OCI-LY1 (cell line): ENCODE measurements around the gene NOD2.

Experiments used
- H2AFZ ChIP-seq: fragments of 200-600 bp; sonication (generic), shearing (Covaris generic); 2 replicates; pipeline ENCODE4 v1.6.0; 2014; ENCODE audit warnings: antibody characterized with exemption, mild to moderate bottlenecking, low read length
- H3F3A ChIP-seq: fragments of 200-600 bp; sonication (generic), shearing (Covaris generic); 2 replicates; pipeline ENCODE4 v1.6.0; 2014; ENCODE audit warnings: mild to moderate bottlenecking, antibody characterized with exemption, low read length, moderate library complexity; ENCODE audit not compliant: insufficient read depth
- H3K27ac ChIP-seq: fragments of 200-600 bp; sonication (generic); 2 replicates; pipeline ENCODE4 v1.5.1; 2014; ENCODE audit warnings: low read length, mixed run types, mild to moderate bottlenecking, low read depth; ENCODE audit not compliant: poor library complexity, severe bottlenecking
- H3K27me3 ChIP-seq: fragments of 200-600 bp; sonication (generic); 2 replicates; pipeline ENCODE4 v1.6.0; 2014; ENCODE audit warnings: antibody characterized with exemption, mild to moderate bottlenecking, low read length, moderate library complexity; ENCODE audit not compliant: insufficient read depth
- H3K36me3 ChIP-seq: fragments of 200-600 bp; sonication (generic); 2 replicates; pipeline ENCODE4 v1.6.1; 2014; ENCODE audit warnings: mild to moderate bottlenecking, antibody characterized with exemption, low read length, moderate library complexity, mixed read lengths; ENCODE audit not compliant: insufficient read depth
- H3K4me1 ChIP-seq: fragments of 200-600 bp; sonication (generic); 2 replicates; pipeline ENCODE4 v1.5.1; 2014; ENCODE audit warnings: mild to moderate bottlenecking, low read length, moderate library complexity; ENCODE audit not compliant: insufficient read depth, severe bottlenecking
- H3K4me2 ChIP-seq: fragments of 200-600 bp; sonication (generic), shearing (Covaris generic); 2 replicates; pipeline ENCODE4 v1.6.1; 2014; ENCODE audit warnings: low read length
- H3K4me3 ChIP-seq: fragments of 200-600 bp; sonication (generic); 2 replicates; pipeline ENCODE4 v1.5.1; 2014; ENCODE audit warnings: low read length, low read depth, mild to moderate bottlenecking, mixed read lengths; ENCODE audit not compliant: poor library complexity, severe bottlenecking
- H3K79me2 ChIP-seq: fragments of 200-600 bp; shearing (Covaris generic); 2 replicates; pipeline ENCODE4 v1.6.1; 2016; ENCODE audit warnings: mixed run types, low read length, mixed read lengths; ENCODE audit not compliant: insufficient read depth
- H3K9ac ChIP-seq: fragments of 200-600 bp; sonication (generic), shearing (Covaris generic); 2 replicates; pipeline ENCODE4 v1.6.1; 2014; ENCODE audit warnings: mild to moderate bottlenecking, low read length, mixed read lengths
- H3K9me2 ChIP-seq: fragments of 200-600 bp; sonication (generic), shearing (Covaris generic); 2 replicates; pipeline ENCODE4 v1.6.1; 2014; ENCODE audit warnings: low read depth, mild to moderate bottlenecking, low read length, mixed read lengths
- H3K9me3 ChIP-seq: fragments of 200-600 bp; shearing (Covaris generic); 2 replicates; pipeline ENCODE4 v1.6.1; 2014; ENCODE audit warnings: low read length, mixed read lengths
- H4K20me1 ChIP-seq: fragments of 200-600 bp; sonication (generic), shearing (Covaris generic); 2 replicates; pipeline ENCODE4 v1.6.0; 2016; ENCODE audit warnings: mild to moderate bottlenecking, low read length; ENCODE audit not compliant: insufficient read depth
- EZH2 ChIP-seq: fragments of 200-600 bp; sonication (generic), shearing (Covaris generic); IDR thresholded peaks from 2 replicates; pipeline ENCODE4 v1.8.0; 2017; ENCODE audit warnings: borderline replicate concordance, mixed run types, mild to moderate bottlenecking, antibody characterized with exemption, low read length, moderate library complexity, mixed read lengths
- TF ChIP-seq, protein P1 (sequence below): fragments of 200-600 bp; sonication (generic), shearing (Covaris generic); IDR thresholded peaks from 2 replicates; pipeline ENCODE4 v1.5.1; 2017; ENCODE audit warnings: mild to moderate bottlenecking, antibody characterized with exemption, low read length, moderate library complexity, mixed read lengths

Gene NOD2

DNA sequence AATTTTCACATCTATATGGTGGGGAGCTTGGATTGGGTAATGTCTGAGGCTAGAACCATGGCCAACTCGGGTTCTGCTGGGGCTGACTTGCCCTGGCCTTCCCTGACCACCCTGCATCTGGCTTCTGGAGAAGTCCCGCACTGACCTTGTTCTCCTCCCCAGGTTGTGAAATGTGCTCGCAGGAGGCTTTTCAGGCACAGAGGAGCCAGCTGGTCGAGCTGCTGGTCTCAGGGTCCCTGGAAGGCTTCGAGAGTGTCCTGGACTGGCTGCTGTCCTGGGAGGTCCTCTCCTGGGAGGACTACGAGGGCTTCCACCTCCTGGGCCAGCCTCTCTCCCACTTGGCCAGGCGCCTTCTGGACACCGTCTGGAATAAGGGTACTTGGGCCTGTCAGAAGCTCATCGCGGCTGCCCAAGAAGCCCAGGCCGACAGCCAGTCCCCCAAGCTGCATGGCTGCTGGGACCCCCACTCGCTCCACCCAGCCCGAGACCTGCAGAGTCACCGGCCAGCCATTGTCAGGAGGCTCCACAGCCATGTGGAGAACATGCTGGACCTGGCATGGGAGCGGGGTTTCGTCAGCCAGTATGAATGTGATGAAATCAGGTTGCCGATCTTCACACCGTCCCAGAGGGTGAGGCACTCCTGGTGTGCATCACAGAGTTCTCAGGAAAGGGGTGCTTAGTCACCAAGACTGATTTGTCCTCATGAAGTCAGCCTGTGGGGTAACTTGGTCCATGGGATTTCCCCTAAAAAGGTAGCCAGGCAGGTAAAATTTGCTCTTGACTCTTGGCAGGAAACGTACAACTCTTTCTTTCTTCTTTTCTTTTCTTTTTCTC, 6.1 kb downstream of the NOD2 start:
- Histone ChIP-seq H3K27ac (no peak overlapping the region), H3K9ac (no peak overlapping the region), H3K9me3 (no peaks in the 10 kb centered on the region; the same call in 1 of the 2 replicates), H3K9me2 (no peaks in the 10 kb centered on the region), H3K27me3 (0 out of 2 replicates have a peak, but pooled peaks cover 3% of the 10 kb centered on the region), H3K79me2 (no peaks in the 10 kb centered on the region), H3K36me3 (no peaks in the 10 kb centered on the region), H3K4me2 (no peak overlapping the region), H3K4me3 (no peak overlapping the region), H3F3A (no peaks in the 10 kb centered on the region), H2AFZ (no peak overlapping the region), H3K4me1 (peaks cover 3% of the 10 kb centered on the region), H4K20me1 (no peaks in the 10 kb centered on the region)
- no peak for TF ChIP-seq EZH2
- TF ChIP-seq, protein P1, sequence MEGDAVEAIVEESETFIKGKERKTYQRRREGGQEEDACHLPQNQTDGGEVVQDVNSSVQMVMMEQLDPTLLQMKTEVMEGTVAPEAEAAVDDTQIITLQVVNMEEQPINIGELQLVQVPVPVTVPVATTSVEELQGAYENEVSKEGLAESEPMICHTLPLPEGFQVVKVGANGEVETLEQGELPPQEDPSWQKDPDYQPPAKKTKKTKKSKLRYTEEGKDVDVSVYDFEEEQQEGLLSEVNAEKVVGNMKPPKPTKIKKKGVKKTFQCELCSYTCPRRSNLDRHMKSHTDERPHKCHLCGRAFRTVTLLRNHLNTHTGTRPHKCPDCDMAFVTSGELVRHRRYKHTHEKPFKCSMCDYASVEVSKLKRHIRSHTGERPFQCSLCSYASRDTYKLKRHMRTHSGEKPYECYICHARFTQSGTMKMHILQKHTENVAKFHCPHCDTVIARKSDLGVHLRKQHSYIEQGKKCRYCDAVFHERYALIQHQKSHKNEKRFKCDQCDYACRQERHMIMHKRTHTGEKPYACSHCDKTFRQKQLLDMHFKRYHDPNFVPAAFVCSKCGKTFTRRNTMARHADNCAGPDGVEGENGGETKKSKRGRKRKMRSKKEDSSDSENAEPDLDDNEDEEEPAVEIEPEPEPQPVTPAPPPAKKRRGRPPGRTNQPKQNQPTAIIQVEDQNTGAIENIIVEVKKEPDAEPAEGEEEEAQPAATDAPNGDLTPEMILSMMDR, result no peak

DNA sequence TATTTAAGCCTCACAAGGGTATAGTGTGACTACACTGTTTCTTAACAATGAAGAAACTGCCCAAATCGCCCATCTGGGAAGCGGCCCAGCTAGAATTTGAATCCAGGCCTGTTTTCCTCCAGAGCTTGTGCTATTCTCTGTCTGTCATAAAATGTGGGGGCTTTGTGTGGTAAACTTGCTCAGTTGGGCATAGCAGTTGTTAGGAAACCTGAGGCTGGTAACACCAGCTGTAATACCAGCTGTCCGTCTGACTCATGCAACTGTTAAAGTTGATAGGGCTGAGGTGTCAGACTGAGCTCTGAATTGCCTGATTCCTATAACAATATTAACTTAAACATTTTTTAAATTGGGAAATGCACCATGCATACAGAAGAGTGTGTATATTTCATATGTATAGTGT, 9.3 kb downstream of the NOD2 start:
- H3K4me2 ChIP-seq, result no peak overlapping the region
- peaks cover 7% of the 10 kb centered on the region for H3K9me3 ChIP-seq
- H3K4me1 ChIP-seq, result peaks cover 2% of the 10 kb centered on the region
- H4K20me1 ChIP-seq, result no peaks in the 10 kb centered on the region
- no peaks in the 10 kb centered on the region for H3K79me2 ChIP-seq
- H3K4me3 ChIP-seq, result no peak overlapping the region
- H3K27ac ChIP-seq, result no peak overlapping the region
- H3K27me3 ChIP-seq, result no peaks in the 10 kb centered on the region
- no peaks in the 10 kb centered on the region for H3F3A ChIP-seq
- TF ChIP-seq EZH2, result no peak
- TF ChIP-seq, protein P1, result no peak
- no peaks in the 10 kb centered on the region for H3K36me3 ChIP-seq
- no peak overlapping the region for H2AFZ ChIP-seq
- no peaks in the 10 kb centered on the region for H3K9me2 ChIP-seq
- no peak overlapping the region for H3K9ac ChIP-seq

- Histone ChIP-seq H3K4me2 (no peak overlapping the region), H3F3A (no peaks in the 10 kb centered on the region), H3K9me2 (no peaks in the 10 kb centered on the region), H3K36me3 (no peaks in the 10 kb centered on the region), H3K4me3 (no peak overlapping the region), H3K4me1 (no peaks in the 10 kb centered on the region), H4K20me1 (no peaks in the 10 kb centered on the region), H2AFZ (no peak overlapping the region), H3K79me2 (no peaks in the 10 kb centered on the region), H3K9me3 (peaks cover 7% of the 10 kb centered on the region), H3K27ac (no peak overlapping the region), H3K9ac (no peak overlapping the region), H3K27me3 (no peaks in the 10 kb centered on the region)
- TF ChIP-seq, protein P1, result no peak
- TF ChIP-seq EZH2, result no peak
Measured at GRCh38 chr16:50704245-50704644, 10.8 kb downstream of the NOD2 start.
